ENCODE measurements around the gene CLIP3. TPM values are rescaled to one million over a fixed set of nuclear protein-coding genes. Genes with fewer than 3 reads are reported as not detected.

Gene CLIP3
- total RNA-seq, 1 experiment from 2014 or later: 1.5 TPM

- H3K9me3 ChIP-seq (ENCODE audit: control insufficient read depth in 1 of 2, insufficient read depth in 1 of 2, low read depth in 1 of 2, low read length in 2 of 2): no peaks in the 10 kb centered on the region
- no peak overlapping the region for H3K4me2 ChIP-seq (ENCODE audit: low read length)
- no peak overlapping the region for H3K9ac ChIP-seq (ENCODE audit: low read length)
- H3K27me3 ChIP-seq (ENCODE audit: insufficient read depth, low read length): no peaks in the 10 kb centered on the region; the same call in 1 of the 2 replicates
- CTCF ChIA-PET: no interaction called here
- no peak overlapping the region for H3K4me3 ChIP-seq (replicated peaks in 1 of 2; ENCODE audit: low read depth in 1 of 2, low read length in 2 of 2)
- DNase-seq (ENCODE audit: low read depth, low spot score): no peak
- H3K79me2 ChIP-seq (ENCODE audit: insufficient read depth, low read length): no peaks in the 10 kb centered on the region
- H3K36me3 ChIP-seq (ENCODE audit: control insufficient read depth in 1 of 2, insufficient read depth in 2 of 2, low read length in 2 of 2): no peaks in the 10 kb centered on the region
- H4K20me1 ChIP-seq (ENCODE audit: insufficient read depth): no peaks in the 10 kb centered on the region
- RAD21 ChIA-PET (ENCODE audit: low non-redundant PET in 1 of 2, low total read pairs in 2 of 2, uncharacterized antibody in 2 of 2, unreplicated experiment in 2 of 2): no interaction called here
- no peaks in the 10 kb centered on the region for H3K9me2 ChIP-seq (ENCODE audit: insufficient read depth)
- ATAC-seq: no peak
- H2AFZ ChIP-seq (ENCODE audit: low read depth, low read length, poor library complexity, severe bottlenecking): no peak overlapping the region
- POLR2A ChIA-PET: no interaction called here
- intact Hi-C loops (cut with micrococcal nuclease): loop anchor here (5.0 kb wide), 1 partner anchor 93 kb away; no protein-coding TSS in a partner anchor
- no TSS peak for BruUV-seq (replicated peaks)
- TF ChIP-seq JUND (IDR thresholded peaks at IDR 0.05): no peak
- peak; percentile 92 for TF ChIP-seq REST (IDR thresholded peaks at IDR 0.05; ENCODE audit: low read depth)
- TF ChIP-seq ATF3 (IDR thresholded peaks at IDR 0.05): no peak
- no peak overlapping the region for H3K27ac ChIP-seq (ENCODE audit: low read depth, low read length)
- H3K4me1 ChIP-seq (ENCODE audit: control insufficient read depth in 1 of 2, insufficient read depth in 2 of 2, low read length in 2 of 2): no peaks in the 10 kb centered on the region
These were observed 57.0 kb downstream of the CLIP3 start for GRCh38 chr19:35975608-35976214.

GRCh38 chr19:35973487-35973886 is 59.2 kb downstream of the CLIP3 start:
- no peak for TF ChIP-seq POLR2AphosphoS5 (IDR thresholded peaks at IDR 0.05; ENCODE audit: low read depth, low read length)
- TF ChIP-seq EZH2 (IDR thresholded peaks at IDR 0.05): no peak
- TF ChIP-seq SP1 (IDR thresholded peaks at IDR 0.05; ENCODE audit: low read depth): no peak
- no peak for TF ChIP-seq FOSL1 (IDR thresholded peaks at IDR 0.05; ENCODE audit: low read depth)
- no peak for TF ChIP-seq SRF (IDR thresholded peaks at IDR 0.05; ENCODE audit: low read depth)
- TF ChIP-seq ELF1 (IDR thresholded peaks at IDR 0.05; ENCODE audit: borderline replicate concordance, low read depth): no peak
- TF ChIP-seq REST (IDR thresholded peaks at IDR 0.05; ENCODE audit: low read depth): peak; percentile 38
- Histone ChIP-seq H3K9ac (ENCODE audit: low read length) (no peak overlapping the region), H3K79me2 (ENCODE audit: insufficient read depth, low read length) (no peaks in the 10 kb centered on the region), H3K4me2 (ENCODE audit: low read length) (no peak overlapping the region), H2AFZ (ENCODE audit: low read depth, low read length, poor library complexity, severe bottlenecking) (no peak overlapping the region), H3K4me1 (ENCODE audit: control insufficient read depth in 1 of 2, insufficient read depth in 2 of 2, low read length in 2 of 2) (no peaks in the 10 kb centered on the region), H3K27ac (ENCODE audit: low read depth, low read length) (no peak overlapping the region), H3K9me3 (ENCODE audit: control insufficient read depth in 1 of 2, insufficient read depth in 1 of 2, low read depth in 1 of 2, low read length in 2 of 2) (no peaks in the 10 kb centered on the region), H3K9me2 (ENCODE audit: insufficient read depth) (no peaks in the 10 kb centered on the region), H3K4me3 (replicated peaks in 1 of 2; ENCODE audit: low read depth in 1 of 2, low read length in 2 of 2) (no peak overlapping the region), H3K27me3 (ENCODE audit: insufficient read depth, low read length) (no peaks in the 10 kb centered on the region; the same call in 1 of the 2 replicates), H3K36me3 (ENCODE audit: control insufficient read depth in 1 of 2, insufficient read depth in 2 of 2, low read length in 2 of 2) (no peaks in the 10 kb centered on the region), H4K20me1 (ENCODE audit: insufficient read depth) (no peaks in the 10 kb centered on the region)
- ATAC-seq: no peak
- no peak for DNase-seq (ENCODE audit: low read depth, low spot score)
- ChIA-PET POLR2A (no interaction called here), RAD21 (ENCODE audit: low non-redundant PET in 1 of 2, low total read pairs in 2 of 2, uncharacterized antibody in 2 of 2, unreplicated experiment in 2 of 2) (no interaction called here), CTCF (no interaction called here)
- intact Hi-C loops (cut with micrococcal nuclease): no loop called here
- BruUV-seq (replicated peaks): no TSS peak

All from HCT116 (cell line).